ENCODE measurements around the gene MAP2K3.
A peak's percentile ranks its signal among the peaks of the same experiment; 100 is the strongest.

MAP2K3 gene

DNA sequence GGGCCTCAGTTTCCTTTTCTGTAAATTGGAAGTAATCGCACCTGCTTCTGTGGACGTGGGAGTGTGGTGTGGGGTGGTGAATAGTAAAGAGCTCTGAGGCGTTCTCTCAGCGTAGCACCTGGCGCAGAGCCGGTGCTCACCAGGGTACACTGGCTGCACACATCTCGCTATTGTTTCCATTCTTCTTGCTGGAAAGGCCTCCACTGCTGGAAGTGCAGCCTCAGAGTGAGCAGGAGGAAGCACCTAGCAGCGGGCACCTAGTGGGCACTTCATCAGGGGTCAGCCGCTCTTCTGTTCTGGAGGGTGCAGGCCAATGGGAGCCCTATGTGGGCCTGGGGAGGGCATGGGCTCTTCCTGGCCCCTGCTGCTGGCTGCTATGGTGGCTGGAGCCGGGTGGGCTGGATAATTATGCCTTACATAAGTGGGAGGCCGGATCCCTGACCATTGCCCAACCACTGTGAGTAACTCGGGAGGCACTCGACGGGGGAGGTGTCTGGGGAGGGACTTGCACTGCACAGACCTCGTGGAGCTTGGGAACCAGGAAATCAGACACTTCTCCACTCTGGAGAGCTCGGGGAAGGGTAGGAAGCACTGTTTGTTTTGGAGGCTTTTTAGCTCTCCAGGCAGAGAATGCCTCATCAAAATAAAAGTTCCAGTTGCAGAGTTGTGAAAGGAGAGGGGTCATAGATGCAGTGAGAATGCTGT lies 1.7 kb downstream of the MAP2K3 start:
- H3K4me3 ChIP-seq (ENCODE audit: low read depth, low read length) = peak overlapping the region; percentile 68
- in situ Hi-C loops (cut with HindIII; ENCODE audit: low sequenced_read_pairs) = loop anchor here (25.0 kb wide), 1 partner anchor 251 kb away; no protein-coding TSS in a partner anchor
- TF ChIP-seq, protein P1, sequence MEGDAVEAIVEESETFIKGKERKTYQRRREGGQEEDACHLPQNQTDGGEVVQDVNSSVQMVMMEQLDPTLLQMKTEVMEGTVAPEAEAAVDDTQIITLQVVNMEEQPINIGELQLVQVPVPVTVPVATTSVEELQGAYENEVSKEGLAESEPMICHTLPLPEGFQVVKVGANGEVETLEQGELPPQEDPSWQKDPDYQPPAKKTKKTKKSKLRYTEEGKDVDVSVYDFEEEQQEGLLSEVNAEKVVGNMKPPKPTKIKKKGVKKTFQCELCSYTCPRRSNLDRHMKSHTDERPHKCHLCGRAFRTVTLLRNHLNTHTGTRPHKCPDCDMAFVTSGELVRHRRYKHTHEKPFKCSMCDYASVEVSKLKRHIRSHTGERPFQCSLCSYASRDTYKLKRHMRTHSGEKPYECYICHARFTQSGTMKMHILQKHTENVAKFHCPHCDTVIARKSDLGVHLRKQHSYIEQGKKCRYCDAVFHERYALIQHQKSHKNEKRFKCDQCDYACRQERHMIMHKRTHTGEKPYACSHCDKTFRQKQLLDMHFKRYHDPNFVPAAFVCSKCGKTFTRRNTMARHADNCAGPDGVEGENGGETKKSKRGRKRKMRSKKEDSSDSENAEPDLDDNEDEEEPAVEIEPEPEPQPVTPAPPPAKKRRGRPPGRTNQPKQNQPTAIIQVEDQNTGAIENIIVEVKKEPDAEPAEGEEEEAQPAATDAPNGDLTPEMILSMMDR (IDR thresholded peaks at IDR 0.05; ENCODE audit: low read depth, low read length, missing control alignments) = no peak
- peak; percentile 95 for DNase-seq (ENCODE audit: low read depth)

DNA sequence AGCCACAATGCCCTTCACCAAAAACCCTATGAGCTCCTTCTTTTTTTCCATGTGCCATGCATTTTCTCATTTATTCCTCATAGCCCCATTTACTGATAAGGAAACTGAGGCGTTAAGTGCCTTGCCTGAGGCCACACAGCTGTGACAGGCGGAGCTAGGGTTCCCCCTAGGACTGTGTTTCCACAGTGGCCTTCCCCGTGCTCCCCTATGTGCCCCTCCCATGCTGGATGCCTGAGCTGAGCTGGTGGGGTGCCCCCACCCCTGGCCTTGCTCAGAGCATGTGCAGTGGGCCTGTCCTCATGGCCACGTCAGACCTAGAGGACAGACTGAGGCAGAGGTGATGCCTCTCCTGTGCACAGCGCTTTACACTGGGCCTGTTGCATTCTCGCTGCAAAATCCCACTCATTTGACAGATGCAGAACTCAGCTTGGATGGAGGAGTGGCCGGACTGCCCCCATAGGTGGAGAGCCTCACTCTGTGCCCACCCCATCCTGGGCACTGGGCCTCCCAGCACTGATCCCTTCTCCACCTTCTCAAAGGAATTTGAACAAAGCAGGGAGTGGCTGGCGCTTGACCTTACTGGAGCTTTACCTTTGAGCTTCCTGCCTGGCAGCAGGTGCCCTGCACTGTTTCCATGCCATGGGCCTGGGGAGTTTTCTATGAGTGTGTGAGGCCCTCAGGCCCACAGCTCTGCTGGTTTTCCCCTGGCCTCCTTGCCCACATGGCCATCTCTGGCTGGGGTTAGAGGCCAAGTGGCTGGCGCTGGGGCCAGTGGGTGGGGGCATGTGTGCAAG lies 2.6 kb downstream of the MAP2K3 start:
- H3K4me3 ChIP-seq (ENCODE audit: low read depth, low read length) = peak overlapping the region; percentile 68
- TF ChIP-seq, protein P1 (IDR thresholded peaks at IDR 0.05; ENCODE audit: low read depth, low read length, missing control alignments) = no peak
- in situ Hi-C loops (cut with HindIII; ENCODE audit: low sequenced_read_pairs) = loop anchor here (25.0 kb wide), 1 partner anchor 250 kb away; no protein-coding TSS in a partner anchor
- DNase-seq (ENCODE audit: low read depth) = no peak

GRCh38 chr17:21287703-21288449 lies 3.4 kb downstream of the MAP2K3 start:
- H3K4me3 ChIP-seq (ENCODE audit: low read depth, low read length) = no peak overlapping the region
- in situ Hi-C loops (cut with HindIII; ENCODE audit: low sequenced_read_pairs) = loop anchor here (25.0 kb wide), 1 partner anchor 249 kb away; no protein-coding TSS in a partner anchor
- TF ChIP-seq, protein P1 (IDR thresholded peaks at IDR 0.05; ENCODE audit: low read depth, low read length, missing control alignments) = no peak
- DNase-seq (ENCODE audit: low read depth) = peak; percentile 63

DNA sequence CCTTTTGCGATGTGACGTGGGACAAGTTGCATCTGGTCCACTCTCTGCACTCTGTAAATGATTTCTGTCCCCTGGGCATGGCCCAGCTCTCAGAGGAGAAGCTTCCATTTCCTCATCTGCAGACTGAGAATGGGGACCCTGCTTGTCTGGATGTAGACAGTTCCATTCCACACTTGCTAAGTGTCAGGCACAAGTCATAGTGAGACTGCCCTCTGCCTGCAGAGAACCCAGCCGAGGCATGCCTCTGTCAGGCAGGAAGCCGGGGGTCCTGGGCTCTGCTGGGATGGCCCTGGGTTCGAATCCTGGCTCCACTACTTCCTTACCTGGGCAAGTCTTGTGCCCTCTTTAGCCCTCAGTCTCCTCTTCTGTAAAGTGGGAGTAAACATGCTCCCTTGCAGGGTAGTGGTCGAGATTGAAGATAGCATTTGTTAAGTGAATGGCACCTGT lies 4.1 kb downstream of the MAP2K3 start:
- in situ Hi-C loops (cut with HindIII; ENCODE audit: low sequenced_read_pairs) = loop anchor here (25.0 kb wide), 1 partner anchor 249 kb away; no protein-coding TSS in a partner anchor
- TF ChIP-seq, protein P1 (IDR thresholded peaks at IDR 0.05; ENCODE audit: low read depth, low read length, missing control alignments) = no peak
- H3K4me3 ChIP-seq (ENCODE audit: low read depth, low read length) = no peak overlapping the region
- no peak for DNase-seq (ENCODE audit: low read depth)

DNA sequence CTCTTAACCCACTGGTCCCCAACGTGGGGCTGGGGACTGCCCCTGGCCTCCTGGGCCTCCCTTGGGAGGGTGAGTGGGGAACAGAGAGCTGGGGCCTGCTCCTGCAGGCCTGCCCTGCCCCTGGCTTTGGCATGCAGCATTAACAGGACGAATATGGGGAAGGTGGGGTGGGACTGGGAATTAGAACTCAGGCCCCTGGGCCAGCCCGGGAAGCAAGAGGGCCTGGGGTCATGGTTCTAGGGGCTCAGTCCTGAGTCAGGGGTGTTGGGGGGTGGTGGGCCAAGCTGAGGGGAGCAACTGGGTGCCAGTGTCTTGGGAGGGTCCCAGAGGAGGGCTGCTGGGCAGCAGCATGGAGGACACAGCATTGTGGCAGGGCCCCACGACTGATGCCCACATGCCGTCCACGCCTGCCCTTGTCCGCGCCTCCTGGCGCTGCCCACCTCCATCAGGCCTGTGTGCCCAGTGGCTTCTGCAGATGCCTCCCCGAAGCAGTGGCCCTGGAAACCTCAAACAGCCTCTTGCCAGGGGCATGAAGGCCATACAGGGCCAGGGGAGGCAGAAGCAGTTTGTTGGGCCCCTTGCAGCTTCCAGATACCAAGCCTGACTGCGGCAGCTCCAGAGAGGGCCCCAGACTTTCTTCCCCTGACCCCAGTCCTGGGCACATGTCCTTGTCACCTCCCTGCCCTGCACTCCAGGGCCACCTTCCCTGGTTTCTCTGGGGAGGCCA lies 4.8 kb downstream of the MAP2K3 start:
- H3K4me3 ChIP-seq (ENCODE audit: low read depth, low read length) = no peak overlapping the region
- DNase-seq (ENCODE audit: low read depth) = no peak
- TF ChIP-seq, protein P1 (IDR thresholded peaks at IDR 0.05; ENCODE audit: low read depth, low read length, missing control alignments) = no peak
- in situ Hi-C loops (cut with HindIII; ENCODE audit: low sequenced_read_pairs) = loop anchor here (25.0 kb wide), 1 partner anchor 248 kb away; no protein-coding TSS in a partner anchor
